B cell (primary cell): ENCODE results near the gene FOXI1.

Experiments
- CTCF ChIP-seq: fragments of 200-600 bp; IDR thresholded peaks from one replicate; pipeline ENCODE4 v1.8.0; 2022; ENCODE audit warnings: antibody characterized with exemption, mild to moderate bottlenecking
- EZH2 ChIP-seq: IDR thresholded peaks from 2 replicates; pipeline ENCODE4 v1.6.1; 2012; ENCODE audit warnings: borderline replicate concordance, low read depth, mild to moderate bottlenecking, moderate library complexity, low read length; ENCODE audit not compliant: insufficient read depth, poor library complexity, severe bottlenecking

DNA sequence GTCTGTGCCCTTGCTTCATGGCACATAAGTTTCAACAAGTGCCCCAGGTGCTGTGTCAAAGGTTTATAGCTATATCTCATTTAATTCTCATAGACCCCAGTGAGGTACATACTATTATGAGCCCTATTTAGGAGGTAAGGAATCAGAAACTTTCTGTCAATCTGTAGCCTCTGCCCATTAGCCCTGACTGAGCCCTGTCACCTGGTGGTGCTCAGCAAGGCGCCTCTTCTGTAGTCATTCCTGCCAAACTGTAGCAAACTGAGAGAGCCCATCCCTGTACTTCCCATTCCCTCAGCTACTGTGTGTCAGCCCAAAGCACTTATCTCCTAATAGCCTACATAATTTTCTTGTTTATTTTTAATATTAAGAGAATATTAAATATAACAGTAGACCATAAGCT, 46.5 kb upstream of the FOXI1 start:
- TF ChIP-seq CTCF (no peak), EZH2 (no peak)
